Stimulated activated CD8-positive, alpha-beta memory T cell treated with anti-CD3 and anti-CD28 coated beads, Interleukin-7, amount 100 ng/mL, for 1 hour (primary cell): ENCODE results near the gene PDK2.

Experiments used
- DNase-seq, 2 donors: peaks; one replicate each; pipeline ENCODE4 v3.0.0-alpha.2; 2020; ENCODE audit warnings: low read depth in 2 of 2

The PDK2 gene

DNA sequence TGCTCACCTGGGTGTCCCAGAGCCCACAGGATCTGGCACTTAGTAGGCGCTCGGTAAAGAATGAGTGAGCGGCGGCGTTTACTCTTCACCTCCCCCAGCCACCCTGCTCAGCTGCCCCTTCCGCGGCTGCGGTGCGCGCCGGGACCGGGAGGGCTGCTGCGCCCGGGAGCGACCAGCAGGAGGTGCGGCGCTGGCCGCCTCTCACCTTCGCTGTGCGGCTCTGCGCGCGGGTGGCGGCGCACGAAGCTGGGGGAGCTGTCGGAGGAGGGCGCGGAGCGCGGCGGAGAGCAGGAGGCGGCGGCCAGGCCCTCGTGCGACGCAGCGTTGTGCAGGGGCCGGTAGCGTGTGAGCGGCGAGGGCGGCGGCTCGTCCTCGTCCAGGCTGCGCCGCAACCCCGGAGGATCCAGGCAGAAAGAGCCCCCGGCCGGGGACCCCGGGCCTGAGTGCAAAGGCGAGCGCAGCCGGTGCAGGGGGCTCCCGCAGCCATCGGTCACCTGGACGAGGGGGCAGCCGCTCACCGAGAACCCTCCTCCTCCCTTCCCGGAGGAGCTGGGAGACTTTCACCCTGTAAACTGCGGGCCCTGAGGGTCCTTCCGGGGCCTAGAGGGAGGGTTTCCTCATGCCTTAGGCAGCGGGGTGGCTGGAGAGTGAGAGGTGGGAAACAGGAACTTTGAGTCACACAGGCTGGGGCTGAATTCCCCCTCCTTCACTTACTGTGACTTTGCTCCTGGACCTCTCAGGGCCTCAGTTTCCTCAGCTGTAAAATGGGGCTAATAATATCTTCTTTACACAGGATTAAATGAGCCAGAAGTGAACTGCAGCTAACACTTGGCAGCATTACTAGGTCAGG, 22.3 kb downstream of the PDK2 start:
- DNase-seq: peak in 1 of 2 donors; percentile 35

DNA sequence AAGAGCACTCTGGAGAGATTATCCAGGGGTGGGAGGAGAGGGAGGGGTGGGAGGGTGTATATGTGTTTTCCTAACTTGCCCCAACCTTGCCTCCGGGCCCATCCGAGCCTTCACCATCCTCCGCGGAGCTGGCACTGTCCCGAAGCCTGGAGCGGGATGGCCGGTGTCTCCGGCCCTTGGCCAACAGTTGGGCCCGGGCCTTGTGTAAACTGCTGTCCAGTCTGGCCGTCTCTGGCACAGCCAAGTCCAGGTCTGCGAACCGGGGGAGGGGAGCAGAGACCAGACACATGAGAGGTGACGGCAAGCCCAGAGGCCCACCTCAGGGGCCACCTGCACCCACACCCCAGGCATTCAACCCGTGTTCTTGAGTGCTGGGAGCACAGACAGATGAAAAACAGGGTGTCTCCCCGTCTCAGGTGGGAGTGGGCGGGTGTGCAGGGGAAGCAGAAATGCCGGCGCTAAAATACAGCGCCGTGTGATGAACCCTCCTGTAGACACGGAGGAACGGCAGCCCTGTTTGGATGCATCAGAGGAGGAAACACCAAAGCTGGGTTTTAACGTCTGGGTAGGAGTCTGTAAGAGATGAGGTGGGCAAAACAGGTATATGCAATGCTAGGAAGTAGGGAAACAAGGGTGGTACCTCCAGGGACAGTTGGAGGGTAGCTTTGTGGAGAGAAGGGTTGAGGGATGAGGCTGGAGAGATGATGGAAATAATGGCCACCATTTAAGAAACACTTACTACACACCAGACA, 23.1 kb downstream of the PDK2 start:
- DNase-seq: no peak

DNA sequence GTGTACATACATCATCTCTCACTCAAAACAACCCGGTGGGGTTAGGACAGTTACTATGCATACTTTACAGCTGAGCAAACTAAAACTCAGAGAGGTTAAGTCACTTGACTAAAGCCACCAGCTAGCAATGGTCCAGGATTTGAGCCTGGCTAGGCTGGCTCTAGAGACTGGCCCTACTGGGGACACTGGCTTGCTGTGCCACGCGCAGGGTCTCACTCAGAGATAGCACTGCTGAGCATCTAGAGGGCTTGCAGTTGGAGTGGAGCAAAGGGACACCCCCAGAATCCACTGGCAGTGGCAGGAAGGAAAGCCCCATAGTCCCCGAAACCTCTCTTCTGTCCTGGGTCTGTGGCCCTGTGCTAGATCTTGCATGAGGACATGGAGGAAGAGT, 23.7 kb downstream of the PDK2 start:
- no peak for DNase-seq

GRCh38 chr17:50120475-50121253, 25.5 kb downstream of the PDK2 start:
- no peak for DNase-seq

GRCh38 chr17:50122945-50123344, 27.8 kb downstream of the PDK2 start:
- DNase-seq: no peak

DNA sequence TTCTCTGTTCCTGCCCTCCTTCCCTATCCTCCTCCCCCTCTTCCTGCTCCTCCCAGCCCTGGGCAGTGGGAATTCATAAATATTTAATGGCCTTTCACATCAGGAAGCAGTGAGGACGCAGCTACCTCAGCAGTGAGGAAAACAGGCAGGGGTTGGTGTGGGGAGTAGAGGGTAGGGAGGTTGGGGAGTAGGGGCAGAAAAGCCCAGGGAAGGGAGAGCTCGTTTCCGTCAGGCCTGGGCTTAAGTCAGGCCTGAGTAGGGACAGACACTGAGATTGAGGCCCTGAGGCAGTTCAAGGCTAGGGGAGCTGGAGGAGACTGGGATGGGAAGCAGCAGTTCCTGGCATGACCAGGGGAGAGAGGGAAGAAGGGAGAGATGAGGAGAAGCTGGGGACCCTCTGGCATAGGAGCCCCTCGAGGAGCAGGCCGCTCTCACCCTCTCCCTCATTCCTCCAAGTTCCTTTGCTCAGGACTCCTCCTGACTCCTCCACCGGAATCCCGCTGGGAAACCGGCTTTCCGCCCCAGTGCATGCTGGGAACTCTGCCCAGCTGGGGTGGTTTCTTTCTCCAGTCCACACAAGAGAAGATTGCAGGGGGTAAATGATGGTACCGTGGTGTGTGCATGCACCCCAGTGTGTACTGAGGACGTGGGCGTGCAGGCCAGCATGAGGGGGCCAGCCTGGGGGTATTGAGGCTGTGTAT, 28.6 kb downstream of the PDK2 start:
- DNase-seq: no peak

DNA sequence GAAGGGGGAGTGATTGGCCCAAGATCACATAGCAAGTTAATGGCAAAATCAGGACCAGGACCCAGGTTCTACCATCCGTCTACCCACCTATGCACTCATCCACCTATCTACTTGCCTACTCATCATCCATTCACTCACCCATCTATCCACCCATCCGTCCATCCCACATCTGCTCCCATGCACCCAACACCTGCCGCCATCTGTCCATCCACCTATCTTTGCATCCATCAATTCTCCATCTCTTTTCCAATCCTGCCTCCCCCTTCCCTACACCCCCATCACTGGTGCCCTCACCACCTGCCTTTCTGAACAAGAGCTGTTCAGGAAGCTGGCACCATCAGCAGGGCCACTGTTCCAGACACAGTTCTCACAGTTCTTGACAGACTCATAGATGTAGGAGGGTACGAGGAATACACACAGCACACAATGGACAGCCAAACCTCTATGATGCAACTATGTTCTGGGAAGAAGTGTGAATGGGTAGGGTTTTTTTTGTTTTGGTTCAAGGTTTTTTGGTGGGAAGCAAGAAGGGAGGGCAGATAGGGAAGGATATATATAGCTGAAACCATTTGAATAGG, 30.4 kb downstream of the PDK2 start:
- no peak for DNase-seq

DNA sequence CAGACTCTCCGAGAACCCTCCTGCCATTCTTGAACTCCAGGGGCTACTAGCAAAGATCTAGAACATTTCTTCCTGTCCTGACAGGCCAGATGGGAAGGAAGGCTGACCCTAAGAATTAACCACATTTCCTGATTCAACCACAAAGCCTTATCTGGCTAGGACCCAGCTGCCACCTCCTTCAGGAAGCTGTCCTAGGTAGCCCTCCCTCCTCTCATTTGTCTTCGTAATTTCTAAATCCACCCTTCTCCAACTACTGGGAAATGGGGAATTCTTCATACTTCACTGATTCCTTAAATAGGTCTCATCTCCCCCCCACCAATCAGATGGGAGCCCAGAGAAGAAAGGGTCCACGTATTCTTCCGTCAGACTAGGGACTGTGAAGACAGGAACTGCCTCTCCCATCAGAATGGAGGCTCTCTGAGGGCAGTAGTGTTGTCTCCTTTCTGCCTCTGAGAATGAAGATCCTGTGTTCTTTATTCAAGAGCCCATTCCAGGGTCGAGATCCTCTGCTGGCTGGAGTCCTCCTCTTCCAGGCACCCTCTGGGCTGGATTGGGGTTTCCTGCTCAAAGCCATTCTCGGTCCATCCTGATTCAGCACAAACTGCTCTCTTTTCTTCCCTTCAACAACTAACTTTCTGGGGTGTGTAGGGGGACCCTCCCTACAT, 32.7 kb downstream of the PDK2 start:
- no peak for DNase-seq

DNA sequence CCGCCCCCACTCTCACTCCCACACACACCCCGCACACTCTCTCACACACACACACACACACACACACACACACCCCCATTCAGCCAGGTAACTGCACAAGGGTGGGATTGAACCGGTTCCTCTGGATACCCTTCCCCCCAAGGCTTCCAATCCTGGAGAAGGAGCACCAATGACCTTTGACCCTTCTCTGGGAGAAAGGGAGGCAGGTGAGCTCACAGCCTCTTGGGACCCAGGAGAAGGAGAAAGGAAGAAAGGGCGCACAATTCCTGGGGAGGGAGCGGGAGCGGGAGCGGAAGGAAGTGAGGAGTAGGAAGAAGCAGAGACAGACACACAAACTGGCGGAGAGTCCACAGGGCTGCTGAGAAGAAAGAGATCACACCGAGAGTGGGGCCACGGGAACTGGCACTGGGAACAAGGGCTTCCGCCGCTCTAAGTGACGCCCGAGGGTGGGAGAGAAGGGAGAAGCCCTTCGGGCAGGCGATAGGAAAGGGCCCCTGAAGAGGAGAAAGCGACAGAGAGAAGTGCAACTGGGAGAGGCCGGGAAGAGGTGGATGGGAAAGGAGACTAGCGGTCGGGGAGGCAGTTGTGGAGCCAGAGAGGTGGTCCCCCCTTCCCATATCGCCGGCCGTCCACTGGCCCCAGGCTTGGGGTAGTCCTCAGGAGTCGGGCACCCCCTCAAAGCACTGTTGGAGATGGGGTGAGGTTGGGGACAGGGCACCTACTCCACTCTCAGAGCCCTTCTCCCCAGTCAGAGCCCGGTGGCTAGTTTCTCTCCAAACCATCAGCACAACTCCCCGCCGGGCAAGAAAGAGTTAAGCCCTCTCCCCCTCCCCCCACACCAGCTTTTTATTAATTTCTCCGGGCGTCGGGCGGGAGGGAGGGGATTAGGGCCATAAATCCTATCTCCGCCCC, 33.5 kb downstream of the PDK2 start:
- no peak for DNase-seq

DNA sequence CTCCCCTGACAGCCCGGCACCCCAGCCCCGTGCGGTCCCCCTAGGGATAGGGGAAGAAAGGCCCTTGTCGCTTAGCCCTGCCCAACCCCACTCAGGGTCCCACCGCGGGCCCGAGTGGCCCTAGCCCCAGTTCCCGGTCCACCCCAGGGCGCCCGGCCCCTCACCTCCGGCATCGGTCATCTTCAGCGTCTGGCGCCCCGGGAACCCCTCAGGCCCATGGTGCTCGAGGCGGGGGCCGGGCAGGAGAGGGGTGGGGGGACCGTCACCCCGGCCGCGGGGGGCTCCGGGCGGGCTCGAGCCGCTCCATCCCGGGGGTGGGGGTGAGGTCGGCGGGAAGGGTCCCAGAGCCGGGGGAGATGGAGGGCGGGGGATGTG, 34.2 kb downstream of the PDK2 start:
- DNase-seq: no peak

DNA sequence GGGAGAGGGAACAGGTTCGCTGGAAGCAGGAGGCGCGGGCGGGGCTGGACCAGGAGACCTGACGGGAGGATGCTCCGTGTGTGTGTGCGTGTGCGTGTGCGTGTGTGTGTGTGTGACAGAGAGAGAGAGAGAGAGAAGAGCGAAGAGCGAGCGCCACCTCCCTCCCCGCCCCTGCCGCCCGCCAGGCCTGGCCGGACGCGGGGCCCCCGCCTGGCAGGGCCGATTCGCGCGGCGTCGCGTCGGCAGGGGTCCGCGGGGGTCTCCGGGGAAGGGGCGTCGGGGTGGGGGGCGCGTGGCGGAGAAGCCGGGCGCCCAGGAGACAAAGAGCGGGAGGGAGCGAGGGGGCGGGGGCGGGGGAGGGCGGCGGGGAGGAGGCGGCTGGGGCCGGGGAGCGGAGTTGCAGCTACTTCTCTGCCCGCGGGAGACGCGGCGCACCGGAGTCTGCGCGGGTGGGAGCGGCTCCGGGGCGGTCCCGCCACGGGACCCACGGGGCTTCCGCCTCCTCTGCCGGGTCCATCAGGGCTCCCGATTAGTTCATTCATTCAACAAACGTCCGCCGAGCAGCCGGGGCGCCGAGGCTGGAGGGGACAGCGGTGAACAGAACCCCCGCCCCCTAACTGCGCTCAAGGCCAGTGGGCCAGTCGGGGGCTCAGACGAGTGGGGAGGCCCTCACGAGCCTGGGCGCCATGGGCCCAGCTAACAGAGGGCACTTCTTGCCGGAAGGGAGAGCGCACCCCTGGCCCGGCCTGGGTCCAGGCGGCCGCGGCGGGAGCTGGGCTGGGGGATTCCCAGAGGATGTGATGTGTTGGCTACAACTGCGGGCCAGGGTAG, 34.8 kb downstream of the PDK2 start, which contains the start of gene SAMD14:
Gene SAMD14 (minus strand): TSS at position 433 of the 831 bp plus-strand sequence. CDS start 5,201 bp downstream, outside the sequence.
- no peak for DNase-seq

GRCh38 chr17:50130559-50131305, 35.6 kb downstream of the PDK2 start:
- DNase-seq: no peak

DNA sequence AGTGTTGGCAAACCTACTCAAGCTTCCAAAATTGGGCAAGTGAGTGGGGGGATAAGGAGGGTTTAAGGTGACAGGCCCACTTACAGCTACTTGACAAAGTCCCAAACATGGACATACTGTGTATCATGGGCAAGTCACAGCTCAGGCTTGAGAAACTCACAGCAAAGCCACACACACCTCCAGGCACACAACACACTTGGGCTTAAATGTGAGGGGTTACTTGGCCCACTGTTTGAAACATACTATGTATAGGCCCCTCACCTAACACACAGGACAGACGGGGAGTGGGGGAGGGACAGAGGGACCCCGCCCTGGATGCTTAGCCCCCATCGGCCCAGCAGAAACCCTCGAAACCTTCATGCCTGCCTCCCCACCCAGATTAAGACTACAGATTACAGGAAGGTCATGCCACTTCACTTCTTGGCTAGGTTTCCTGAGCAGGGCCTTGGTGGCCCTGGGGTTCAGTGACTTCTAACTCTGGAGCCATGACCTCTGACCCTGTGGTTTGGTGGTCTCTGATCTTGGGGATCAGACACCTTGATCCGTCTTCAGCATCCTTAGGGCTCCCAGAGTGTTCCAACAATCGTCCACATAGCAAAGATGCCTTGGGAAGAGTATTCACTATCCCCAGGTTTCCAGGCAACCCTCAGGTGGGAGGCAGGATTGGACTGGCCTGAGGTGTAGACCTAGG, 37.1 kb downstream of the PDK2 start:
- DNase-seq: no peak

- no peak for DNase-seq
Observed at GRCh38 chr17:50133028-50133768, 38.0 kb downstream of the PDK2 start.

DNA sequence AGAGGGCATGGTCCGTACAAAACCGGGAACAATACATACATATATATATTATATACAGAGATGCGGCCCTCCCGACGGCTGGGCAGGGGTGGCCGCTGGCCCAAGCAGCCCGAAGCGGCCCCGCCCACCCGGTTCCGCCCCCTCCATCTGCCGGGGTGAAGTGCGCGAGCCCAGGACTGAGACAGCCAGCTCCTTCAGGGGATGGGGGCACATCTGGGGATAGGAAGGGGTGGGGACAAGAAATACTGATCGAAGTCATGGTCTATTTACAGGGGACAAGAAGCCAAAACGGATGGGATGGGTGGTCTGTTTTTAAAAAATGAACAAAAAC, 38.6 kb downstream of the PDK2 start:
- DNase-seq: no peak

GRCh38 chr17:50134206-50135110, 39.3 kb downstream of the PDK2 start:
- no peak for DNase-seq
